ENCODE measurements around the gene GFPT2.
"Not testable (repeated sequence)": the region's sequence is repeated elsewhere in the genome, so short reads cannot be mapped to it uniquely, and the experiment has no call there.

The GFPT2 gene

GRCh38 chr5:180303226-180304015 is 49.7 kb downstream of the GFPT2 start:
- DNase-seq, result no peak

GRCh38 chr5:180302256-180302655 is 50.9 kb downstream of the GFPT2 start:
- DNase-seq, result no peak

DNA sequence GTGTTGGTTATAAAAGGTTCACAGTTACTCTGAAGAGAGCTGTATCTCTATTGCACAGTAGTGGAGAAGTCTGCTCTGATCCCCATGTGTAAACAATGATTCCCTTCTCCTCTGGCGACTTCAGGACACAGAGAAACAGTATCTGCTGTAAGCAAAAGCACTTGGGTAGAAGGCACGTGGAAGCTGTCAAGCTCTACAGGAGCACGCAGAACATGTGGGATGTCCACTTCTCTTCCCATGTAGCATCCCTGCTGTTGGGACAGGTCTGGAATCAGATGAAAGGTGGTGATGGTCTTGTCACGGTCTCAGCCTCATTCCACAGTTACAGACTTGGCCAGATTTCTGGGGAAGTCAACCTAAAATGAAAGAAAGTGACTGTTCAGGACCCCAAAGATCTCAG is 51.9 kb downstream of the GFPT2 start:
- DNase-seq, result no peak

GRCh38 chr5:180299526-180299925 is 53.6 kb downstream of the GFPT2 start:
- no peak for DNase-seq

DNA sequence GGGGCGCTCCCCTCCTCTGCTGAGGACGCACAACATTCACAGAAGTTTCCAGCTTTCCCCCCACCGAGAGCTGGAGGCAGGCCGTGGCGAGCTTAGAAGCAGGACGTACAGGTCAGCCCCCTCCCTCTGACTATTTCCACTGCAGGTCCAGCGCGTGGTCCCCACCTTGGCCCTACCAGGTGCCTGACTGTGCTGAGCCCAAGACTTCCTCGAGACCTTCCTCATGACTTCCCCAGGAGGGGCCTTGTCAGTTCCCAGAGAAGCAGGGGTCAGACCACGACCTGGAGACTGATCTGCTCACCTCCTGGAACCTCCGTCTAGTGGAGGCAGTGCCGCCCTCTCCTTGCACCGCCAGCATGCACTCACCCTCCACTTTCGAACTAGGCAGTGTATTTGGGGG is 54.1 kb downstream of the GFPT2 start:
- DNase-seq, result not testable (repeated sequence)

DNA sequence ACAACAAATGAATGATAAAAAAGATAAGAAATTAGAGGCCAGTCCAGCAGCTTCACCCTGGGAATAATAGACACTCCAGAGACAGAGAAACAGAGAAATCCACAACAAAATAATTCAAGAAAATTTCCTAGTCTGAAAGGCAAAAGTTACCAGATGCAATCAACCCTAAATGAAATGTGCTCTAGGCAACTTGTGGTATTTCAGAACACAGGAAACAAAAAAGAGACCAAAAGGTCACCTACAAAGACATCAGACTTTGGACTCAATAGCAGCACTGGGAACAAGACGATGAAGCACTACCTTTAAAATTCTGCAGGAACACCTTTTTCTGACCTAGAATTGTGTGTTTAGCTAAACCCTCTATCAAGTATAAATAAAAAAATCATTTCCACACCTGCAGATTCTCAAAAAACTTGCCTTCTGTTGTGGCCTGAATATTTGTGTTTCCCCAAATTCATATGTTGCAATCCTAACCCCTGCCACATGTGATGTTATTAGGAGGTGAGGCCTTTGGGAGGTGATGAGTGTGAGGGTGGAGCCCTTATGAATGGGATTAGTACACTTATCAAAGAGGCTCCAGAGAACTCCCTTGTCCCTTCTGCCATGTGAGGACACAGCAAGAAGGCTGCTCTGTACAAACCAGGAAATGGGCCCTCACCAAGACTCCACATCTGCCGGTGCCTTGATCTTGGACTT is 55.4 kb downstream of the GFPT2 start:
- DNase-seq, result no peak

DNA sequence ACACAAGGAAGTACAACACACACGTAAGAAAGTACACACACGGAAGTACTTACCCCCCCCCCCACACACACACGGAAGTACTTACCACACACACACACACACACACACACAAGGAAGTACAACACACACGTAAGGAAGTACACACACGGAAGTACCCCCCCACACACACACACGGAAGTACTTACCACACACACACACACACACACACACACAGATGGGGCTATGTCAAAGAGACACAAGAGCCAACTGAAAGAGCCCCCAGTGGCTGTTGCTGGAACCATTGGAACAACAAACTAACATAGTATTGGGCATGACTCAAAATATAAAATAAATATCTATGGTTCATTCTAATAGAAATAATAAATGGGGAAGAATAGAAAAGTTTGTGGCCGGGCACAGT is 56.4 kb downstream of the GFPT2 start:
- no peak for DNase-seq

- DNase-seq, result no peak
These were observed 58.1 kb downstream of the GFPT2 start for GRCh38 chr5:180294913-180295555.

GRCh38 chr5:180294411-180294810 is 58.7 kb downstream of the GFPT2 start:
- DNase-seq, result no peak

- peak; percentile 83 for DNase-seq
These were observed 60.9 kb downstream of the GFPT2 start, which contains the start of gene MAPK9 for GRCh38 chr5:180291943-180292831. Gene MAPK9, minus strand, starts transcription at chr5:180292083. Its CDS starts 11,522 bp downstream, at chr5:180280561.

- DNase-seq, result no peak
These were observed 61.7 kb downstream of the GFPT2 start for GRCh38 chr5:180291234-180291940.

GRCh38 chr5:180290568-180291233 is 62.4 kb downstream of the GFPT2 start:
- no peak for DNase-seq

GRCh38 chr5:180289966-180290365 is 63.2 kb downstream of the GFPT2 start:
- no peak for DNase-seq

DNA sequence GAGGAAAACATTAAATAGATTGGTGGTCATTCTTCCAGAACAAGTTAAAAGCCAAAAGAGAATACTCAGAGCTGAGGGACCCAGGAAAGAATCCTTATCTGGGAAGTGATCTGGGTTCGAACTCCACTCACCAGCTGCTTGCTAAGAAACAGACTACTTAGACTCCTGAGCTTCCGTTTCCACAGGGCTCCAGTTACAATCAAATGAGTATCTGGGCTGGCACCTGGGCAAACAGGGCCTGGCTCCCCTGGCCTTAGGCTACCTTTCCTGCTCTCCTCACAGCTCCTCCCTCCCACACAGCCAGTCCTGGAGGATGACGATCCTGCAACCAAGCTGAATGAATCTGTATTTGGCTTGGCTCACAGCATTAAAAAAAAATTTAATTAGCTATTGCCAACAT is 63.7 kb downstream of the GFPT2 start:
- no peak for DNase-seq

GRCh38 chr5:180287868-180288267 is 65.3 kb downstream of the GFPT2 start:
- no peak for DNase-seq

DNA sequence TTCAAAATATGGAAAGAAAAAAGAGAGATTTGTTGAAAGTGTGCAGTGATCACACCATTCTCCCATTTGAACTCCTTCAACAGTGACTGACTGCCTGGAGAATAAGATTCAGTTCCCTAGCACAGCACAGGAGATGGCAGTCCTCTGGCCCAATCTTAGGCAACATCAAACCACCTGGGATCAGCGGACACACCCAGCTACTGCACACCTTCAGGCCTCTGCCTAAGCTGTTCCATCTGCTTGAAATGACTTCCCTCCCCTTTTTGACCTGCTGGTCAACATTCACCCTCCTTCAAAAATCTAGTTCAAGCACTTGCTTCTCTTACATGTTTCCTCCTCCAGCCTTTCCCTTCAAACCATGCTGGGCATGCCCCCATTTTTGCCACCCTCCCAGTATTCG is 65.7 kb downstream of the GFPT2 start:
- no peak for DNase-seq

GRCh38 chr5:180284149-180284548 is 69.0 kb downstream of the GFPT2 start:
- no peak for DNase-seq

DNA sequence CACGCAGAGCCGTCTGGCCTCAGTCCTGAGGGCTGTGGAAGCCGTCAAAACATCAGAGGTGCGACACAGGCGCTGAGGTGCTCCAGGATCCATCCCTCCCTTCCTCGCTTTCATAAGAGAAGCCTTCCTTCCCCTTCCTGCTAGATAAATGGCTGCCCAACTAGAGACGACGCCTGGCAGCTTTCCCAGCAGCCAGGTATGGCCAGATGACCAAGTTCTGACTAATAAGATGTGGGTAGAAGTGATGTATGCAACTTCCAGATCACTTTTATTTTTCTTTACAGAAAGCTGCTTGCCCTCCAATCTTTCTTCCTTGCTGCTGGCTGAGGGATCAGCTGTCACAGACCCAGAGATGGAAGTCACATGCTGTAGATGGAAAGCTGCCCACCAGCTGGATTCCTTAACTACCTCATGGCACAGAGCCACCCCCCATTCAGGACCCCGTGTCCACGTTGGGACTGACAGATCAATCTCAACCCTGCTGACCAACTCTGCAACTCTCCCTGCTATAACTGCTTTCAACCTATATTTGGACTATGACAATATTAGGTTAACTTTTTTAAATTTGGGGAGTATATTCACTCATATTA is 70.0 kb downstream of the GFPT2 start:
- DNase-seq, result no peak

- no peak for DNase-seq
These were observed 70.9 kb downstream of the GFPT2 start for GRCh38 chr5:180282281-180282680.

- no peak for DNase-seq
These were observed 71.4 kb downstream of the GFPT2 start for GRCh38 chr5:180281706-180282105.

DNA sequence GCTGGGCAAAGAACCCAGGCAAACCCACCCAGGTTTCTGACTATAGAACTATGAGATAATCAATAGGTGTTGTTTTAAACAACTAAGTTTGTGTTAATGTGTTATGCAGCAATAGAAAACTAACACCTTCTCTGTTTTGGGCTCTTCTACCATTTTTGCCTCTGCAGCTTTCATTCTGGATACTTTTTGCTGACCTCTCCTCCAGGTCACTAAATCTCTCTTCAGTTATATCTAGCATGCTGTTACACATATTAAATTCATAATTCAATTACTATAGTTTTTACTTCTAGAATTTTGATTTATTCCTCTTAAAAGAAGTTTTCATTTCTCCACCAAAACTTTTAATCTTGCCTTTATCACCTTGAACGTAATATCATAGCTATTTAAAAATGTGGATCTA is 78.4 kb downstream of the GFPT2 start:
- no peak for DNase-seq
